Activated naive CD4-positive, alpha-beta T cell treated with anti-CD3 and anti-CD28 coated beads for 36 hours (primary cell): ENCODE measurements around the gene GNA15. TPM values are rescaled to one million over a fixed set of nuclear protein-coding genes. Genes with fewer than 3 reads are reported as not detected.

Experiments used
- CTCF ChIA-PET: fragments of 350-600 bp; sonication (Branson Sonifier 250); formaldehyde crosslinking; loops from one replicate; lab custom pipeline; 2021; ENCODE audit warnings: antibody characterized with exemption; lab: Charles Lee
- DNase-seq: peaks from one replicate; pipeline ENCODE4 v3.0.0-alpha.2; 2020
- H3K27ac Mint-ChIP-seq: one replicate; pipeline ENCODE4 v1.8.0; 2021; ENCODE audit warnings: mild to moderate bottlenecking, mixed read lengths
- H3K27me3 Mint-ChIP-seq: one replicate; pipeline ENCODE4 v1.8.0; 2021; ENCODE audit warnings: low read depth, mixed read lengths
- H3K36me3 Mint-ChIP-seq: one replicate; pipeline ENCODE4 v1.8.0; 2021; ENCODE audit warnings: low read depth, mixed read lengths
- H3K4me1 Mint-ChIP-seq: one replicate; pipeline ENCODE4 v1.8.0; 2021; ENCODE audit warnings: low read depth, mixed read lengths
- H3K4me3 Mint-ChIP-seq: one replicate; pipeline ENCODE4 v1.8.0; 2021; ENCODE audit warnings: mild to moderate bottlenecking, moderate library complexity, mixed read lengths
- H3K9me3 Mint-ChIP-seq: one replicate; pipeline ENCODE4 v1.8.0; 2021; ENCODE audit warnings: mixed read lengths
- intact Hi-C: fragments of 100-400 bp; cut with micrococcal nuclease; formaldehyde crosslinking; loops from one replicate; pipeline ENCODE4 v1.15.1; 2023
- total RNA-seq, 2 experiments: library from RNA; stranded (reverse); gene quantifications; one replicate each; pipeline ENCODE4 v1.2.3, GENCODE V29; 2021

GNA15 gene
- total RNA-seq, 2 experiments from 2014 or later, result 26.6 to 28.4 TPM

GRCh38 chr19:3206216-3206953, 70.6 kb downstream of the GNA15 start:
- no peak overlapping the region for H3K4me3 Mint-ChIP-seq
- no peaks in the 10 kb centered on the region for H3K27me3 Mint-ChIP-seq
- peaks cover 3% of the 10 kb centered on the region for H3K36me3 Mint-ChIP-seq
- no peak for DNase-seq
- no peaks in the 10 kb centered on the region for H3K9me3 Mint-ChIP-seq
- H3K4me1 Mint-ChIP-seq, result no peaks in the 10 kb centered on the region
- CTCF ChIA-PET, result no interaction called here
- intact Hi-C loops, result no loop called here
- H3K27ac Mint-ChIP-seq, result no peak overlapping the region

GRCh38 chr19:3207461-3208242, 71.8 kb downstream of the GNA15 start:
- DNase-seq, result no peak
- H3K36me3 Mint-ChIP-seq, result no peaks in the 10 kb centered on the region
- CTCF ChIA-PET, result interaction anchor here (0.6 kb wide), 1 partner anchor 1310 kb away, joined by 3 read pairs; no protein-coding TSS in a partner anchor
- no peaks in the 10 kb centered on the region for H3K27me3 Mint-ChIP-seq
- H3K27ac Mint-ChIP-seq, result no peak overlapping the region
- no peak overlapping the region for H3K4me3 Mint-ChIP-seq
- no peaks in the 10 kb centered on the region for H3K4me1 Mint-ChIP-seq
- H3K9me3 Mint-ChIP-seq, result no peaks in the 10 kb centered on the region
- intact Hi-C loops, result no loop called here

- intact Hi-C loops, result no loop called here
- H3K27ac Mint-ChIP-seq, result no peak overlapping the region
- CTCF ChIA-PET, result interaction anchor here (0.6 to 0.7 kb wide), 2 partner anchors 247 to 1311 kb away, joined by 3 read pairs; no protein-coding TSS in a partner anchor
- H3K4me3 Mint-ChIP-seq, result no peak overlapping the region
- H3K4me1 Mint-ChIP-seq, result no peaks in the 10 kb centered on the region
- no peaks in the 10 kb centered on the region for H3K9me3 Mint-ChIP-seq
- H3K27me3 Mint-ChIP-seq, result no peaks in the 10 kb centered on the region
- no peak for DNase-seq
- no peaks in the 10 kb centered on the region for H3K36me3 Mint-ChIP-seq
These were observed 72.7 kb downstream of the GNA15 start for GRCh38 chr19:3208317-3209207.

GRCh38 chr19:3210347-3211017, 74.6 kb downstream of the GNA15 start:
- Mint-ChIP-seq H3K4me1 (no peaks in the 10 kb centered on the region), H3K4me3 (no peak overlapping the region), H3K27me3 (no peaks in the 10 kb centered on the region), H3K27ac (no peak overlapping the region), H3K9me3 (no peaks in the 10 kb centered on the region), H3K36me3 (no peaks in the 10 kb centered on the region)
- DNase-seq, result peak; percentile 83
- CTCF ChIA-PET, result interaction anchor here (0.9 to 1.3 kb wide), 2 partner anchors 19 to 229 kb away, joined by 3 read pairs; no protein-coding TSS in a partner anchor
- intact Hi-C loops, result no loop called here

GRCh38 chr19:3211191-3211590, 75.4 kb downstream of the GNA15 start:
- CTCF ChIA-PET, result interaction anchor here (1.3 kb wide), 1 partner anchor 18 kb away, joined by 3 read pairs; no protein-coding TSS in a partner anchor
- no peaks in the 10 kb centered on the region for H3K27me3 Mint-ChIP-seq
- intact Hi-C loops, result no loop called here
- DNase-seq, result no peak
- H3K4me3 Mint-ChIP-seq, result no peak overlapping the region
- H3K4me1 Mint-ChIP-seq, result no peaks in the 10 kb centered on the region
- H3K27ac Mint-ChIP-seq, result no peak overlapping the region
- no peaks in the 10 kb centered on the region for H3K36me3 Mint-ChIP-seq
- no peaks in the 10 kb centered on the region for H3K9me3 Mint-ChIP-seq

- Mint-ChIP-seq H3K36me3 (peaks cover 4% of the 10 kb centered on the region), H3K4me3 (no peak overlapping the region), H3K27ac (no peak overlapping the region), H3K4me1 (no peaks in the 10 kb centered on the region), H3K27me3 (no peaks in the 10 kb centered on the region), H3K9me3 (no peaks in the 10 kb centered on the region)
- no peak for DNase-seq
- intact Hi-C loops, result no loop called here
- CTCF ChIA-PET, result no interaction called here
These were observed 77.3 kb downstream of the GNA15 start for GRCh38 chr19:3213159-3213558.

Other genes with a start within 250 kb of the GNA15 start
- 1 to 10 TPM; 3.9 to 4.7 TPM for gene ZNF57, start 235.1 kb upstream of the GNA15 start, total RNA-seq
- gene ZNF77, start 191.1 kb upstream of the GNA15 start, total RNA-seq, result 1 to 10 TPM; 3.7 to 3.9 TPM
- 1 to 10 TPM in 1 of 2 experiments, under 1 TPM in 1; 0.52 to 1.6 TPM for gene TLE6, start 158.5 kb upstream of the GNA15 start, total RNA-seq
- 1 to 10 TPM; 6.5 to 7.2 TPM for gene TLE2, start 106.8 kb upstream of the GNA15 start, total RNA-seq
- gene TLE5, start 73.5 kb upstream of the GNA15 start, total RNA-seq, result 100 to 1,000 TPM; 326 to 354 TPM
- 10 to 100 TPM; 10.9 to 11.2 TPM for gene GNA11, start 41.7 kb upstream of the GNA15 start, total RNA-seq
- gene S1PR4, start 42.7 kb downstream of the GNA15 start, total RNA-seq, result 10 to 100 TPM; 22.4 to 24.1 TPM
- gene NCLN, start 49.9 kb downstream of the GNA15 start, total RNA-seq, result 10 to 100 TPM; 38.4 to 42.9 TPM
- not detected for gene CELF5, start 88.6 kb downstream of the GNA15 start, total RNA-seq
- gene NFIC, start 230.6 kb downstream of the GNA15 start, total RNA-seq, result 10 to 100 TPM; 11.9 to 12.8 TPM